ENCODE data around the gene TP53AIP1.

DNA sequence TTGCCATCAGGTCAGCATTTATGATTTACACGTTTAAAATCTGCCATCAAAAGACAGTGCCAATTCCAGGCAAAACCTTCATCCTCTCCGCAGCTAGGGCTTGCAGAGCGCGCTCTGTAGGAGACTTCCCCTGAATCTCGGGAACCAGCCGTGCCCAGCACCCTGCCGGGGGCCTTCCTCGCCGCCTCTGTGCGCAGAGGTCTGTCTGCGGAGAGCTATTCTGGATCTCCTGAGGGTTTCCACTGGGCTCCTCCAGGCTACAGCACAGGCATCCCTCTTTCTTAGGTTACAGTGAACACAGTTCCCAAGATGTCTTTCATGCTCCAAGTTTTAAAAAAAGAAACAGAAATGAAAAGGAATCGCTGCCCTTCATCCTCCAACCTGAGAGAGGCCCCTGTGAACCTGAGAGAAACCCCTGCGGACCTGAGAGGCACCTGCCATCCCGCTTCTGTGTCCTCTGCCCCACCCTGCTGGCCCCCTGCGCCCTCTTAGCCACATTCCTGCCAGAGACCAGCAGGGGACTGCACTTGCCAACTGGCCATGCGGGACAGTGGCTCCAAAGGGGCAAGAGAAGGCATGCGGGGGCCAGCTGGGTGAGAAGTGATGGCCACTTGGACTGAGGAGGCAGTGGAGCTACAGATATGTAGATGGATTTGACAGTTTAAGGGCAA, 16.1 kb downstream of the TP53AIP1 start:
- TF ChIP-seq GATA2 (IDR thresholded peaks at IDR 0.05; ENCODE audit: low read depth, low read length) (no peak), GATA3 (IDR thresholded peaks at IDR 0.05; ENCODE audit: low read depth, low read length) (no peak)

Measured in SH-SY5Y (cell line).